BLaER1 (cell line): Measurements from ENCODE around the gene CAT.

Source experiments
- H3K27ac ChIP-seq: shearing (Covaris generic); formaldehyde crosslinking; 2 replicates; pipeline ENCODE4 v1.8.1; 2022
- H3K27me3 ChIP-seq: shearing (Covaris generic); formaldehyde crosslinking; 2 replicates; pipeline ENCODE4 v1.8.1; 2022
- H3K36me3 ChIP-seq: shearing (Covaris generic); formaldehyde crosslinking; 2 replicates; pipeline ENCODE4 v1.8.1; 2022
- H3K4me1 ChIP-seq: shearing (Covaris generic); formaldehyde crosslinking; 2 replicates; pipeline ENCODE4 v1.8.1; 2022
- H3K4me2 ChIP-seq: shearing (Covaris generic); formaldehyde crosslinking; 2 replicates; pipeline ENCODE4 v1.8.1; 2022
- H3K4me3 ChIP-seq: shearing (Covaris generic); formaldehyde crosslinking; 2 replicates; pipeline ENCODE4 v1.8.1; 2022
- H3K9ac ChIP-seq: shearing (Covaris generic); formaldehyde crosslinking; 2 replicates; pipeline ENCODE4 v1.8.1; 2022
- H3K9me3 ChIP-seq: shearing (Covaris generic); formaldehyde crosslinking; 2 replicates; pipeline ENCODE4 v1.8.1; 2022
- H4K20me1 ChIP-seq: shearing (Covaris generic); formaldehyde crosslinking; 2 replicates; pipeline ENCODE4 v1.8.1; 2022
- Cebpa-rat ChIP-seq: shearing (Covaris generic); IDR thresholded peaks from 2 replicates; pipeline ENCODE4 v1.8.1; 2022

Gene CAT

DNA sequence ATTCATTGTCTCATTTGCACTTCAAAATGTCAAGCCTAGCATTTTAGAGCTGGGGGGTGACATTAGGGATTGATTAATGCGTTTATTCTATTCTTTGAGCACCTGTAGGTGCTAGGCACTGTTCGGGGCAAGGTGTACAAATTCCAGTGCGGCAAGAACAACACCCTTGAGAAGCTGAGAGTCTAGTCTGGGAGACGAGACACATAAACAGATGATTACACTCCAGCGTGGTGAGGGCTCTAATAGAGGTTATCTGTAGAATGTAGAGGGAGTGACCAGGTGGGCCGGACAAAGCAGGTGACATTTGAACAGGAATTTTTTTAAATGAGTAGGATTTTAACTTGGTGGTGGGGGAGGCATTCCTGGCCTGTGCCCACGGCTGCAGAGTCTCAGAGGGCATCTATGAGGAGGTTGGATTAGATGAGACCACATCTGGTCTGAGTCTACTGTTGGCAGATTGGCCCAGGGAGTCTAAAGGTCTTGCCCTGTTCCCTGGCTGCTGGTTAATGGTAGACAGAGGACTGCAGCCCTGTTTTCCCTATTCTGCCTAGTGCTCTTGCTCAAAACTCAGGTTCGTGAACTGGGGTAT is 970 bp downstream of the CAT start:
- H4K20me1 ChIP-seq = peaks cover 24% of the 10 kb centered on the region; the same call in 1 of the 2 replicates
- peaks cover 18% of the 10 kb centered on the region; the same call in 1 of the 2 replicates for H3K36me3 ChIP-seq
- H3K4me1 ChIP-seq = peaks cover 48% of the 10 kb centered on the region
- peaks cover 8% of the 10 kb centered on the region for H3K9me3 ChIP-seq
- no peak for TF ChIP-seq Cebpa-rat
- H3K9ac ChIP-seq = peak overlapping the region; percentile 91
- peak overlapping the region; percentile 85 for H3K4me3 ChIP-seq
- peak overlapping the region; percentile 92 for H3K27ac ChIP-seq
- H3K27me3 ChIP-seq = no peaks in the 10 kb centered on the region
- H3K4me2 ChIP-seq = peak overlapping the region; percentile 88

DNA sequence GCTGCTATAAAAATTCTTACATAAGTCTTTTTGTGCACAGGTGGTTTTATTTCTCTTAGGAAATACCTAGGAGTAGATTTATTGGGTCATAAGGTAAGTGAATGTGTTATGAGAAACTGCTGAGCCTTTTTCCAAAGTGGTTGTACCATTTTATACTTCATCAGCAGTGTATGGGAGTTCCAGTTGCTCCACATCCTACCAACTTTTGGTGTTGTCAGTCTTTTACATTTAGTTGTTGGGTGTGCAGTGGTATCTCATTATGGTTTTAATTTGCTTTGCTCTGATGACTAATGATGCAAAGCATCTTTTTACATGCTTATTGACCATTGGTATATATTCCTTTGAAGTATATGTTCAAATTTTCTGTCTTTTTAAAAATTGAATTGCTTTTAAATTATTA is 3.1 kb downstream of the CAT start:
- Histone ChIP-seq H4K20me1 (peaks cover 45% of the 10 kb centered on the region), H3K9me3 (peaks cover 8% of the 10 kb centered on the region), H3K27me3 (no peaks in the 10 kb centered on the region), H3K27ac (no peak overlapping the region), H3K4me3 (no peak overlapping the region), H3K36me3 (peaks cover 18% of the 10 kb centered on the region; the same call in 1 of the 2 replicates), H3K4me1 (peaks cover 55% of the 10 kb centered on the region), H3K4me2 (no peak overlapping the region), H3K9ac (no peak overlapping the region)
- no peak for TF ChIP-seq Cebpa-rat

DNA sequence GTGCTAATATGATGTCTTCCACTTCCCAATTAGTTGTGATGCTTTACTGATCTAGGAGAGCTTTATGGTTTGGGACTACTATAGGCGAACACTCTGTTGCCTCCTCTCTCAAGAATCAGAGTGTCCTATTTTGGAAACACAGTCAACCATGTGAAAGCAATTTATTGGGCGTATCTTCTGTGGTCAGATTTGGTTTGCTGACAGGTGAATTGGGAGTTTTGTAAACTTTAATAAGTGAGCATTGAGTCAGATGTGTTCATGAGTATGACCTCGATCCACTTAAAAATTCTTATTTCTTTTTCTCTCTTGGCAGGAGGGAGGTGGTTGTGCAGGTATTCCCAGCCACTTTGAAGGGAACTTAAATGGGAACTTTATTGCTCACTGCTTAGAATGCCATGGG is 4.4 kb downstream of the CAT start:
- peaks cover 61% of the 10 kb centered on the region for H3K4me1 ChIP-seq
- peaks cover 18% of the 10 kb centered on the region; the same call in 1 of the 2 replicates for H3K36me3 ChIP-seq
- no peak overlapping the region for H3K9ac ChIP-seq
- H3K27ac ChIP-seq = no peak overlapping the region
- H3K4me3 ChIP-seq = no peak overlapping the region
- H3K4me2 ChIP-seq = 0 out of 2 replicates have a peak overlapping the region, but pooled peaks have one; percentile 10
- no peak for TF ChIP-seq Cebpa-rat
- peaks cover 8% of the 10 kb centered on the region for H3K9me3 ChIP-seq
- H3K27me3 ChIP-seq = no peaks in the 10 kb centered on the region
- peaks cover 59% of the 10 kb centered on the region for H4K20me1 ChIP-seq

DNA sequence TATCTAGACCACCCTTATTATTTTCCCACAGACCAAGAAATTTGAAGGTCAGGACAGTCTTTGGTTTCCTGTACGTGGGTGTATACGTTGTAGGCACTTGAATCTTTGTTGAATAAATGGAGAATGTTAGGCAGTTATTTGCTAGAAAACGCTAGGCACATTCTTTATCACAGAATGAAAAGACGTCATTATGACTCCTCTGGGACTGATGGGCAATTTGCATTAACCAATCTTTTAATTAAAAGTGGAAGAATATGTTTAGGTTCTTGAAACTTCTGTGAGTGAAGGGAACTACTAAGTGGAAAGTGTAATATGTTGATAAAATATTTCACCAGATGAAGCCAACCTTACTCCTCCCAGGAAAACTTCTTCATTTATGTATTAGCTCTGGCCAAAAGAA is 5.7 kb downstream of the CAT start:
- Histone ChIP-seq H3K36me3 (peaks cover 23% of the 10 kb centered on the region; the same call in 1 of the 2 replicates), H3K9ac (no peak overlapping the region), H4K20me1 (peaks cover 72% of the 10 kb centered on the region), H3K4me1 (peaks cover 72% of the 10 kb centered on the region), H3K4me2 (no peak overlapping the region), H3K27me3 (no peaks in the 10 kb centered on the region), H3K9me3 (peaks cover 8% of the 10 kb centered on the region), H3K27ac (no peak overlapping the region), H3K4me3 (no peak overlapping the region)
- no peak for TF ChIP-seq Cebpa-rat

DNA sequence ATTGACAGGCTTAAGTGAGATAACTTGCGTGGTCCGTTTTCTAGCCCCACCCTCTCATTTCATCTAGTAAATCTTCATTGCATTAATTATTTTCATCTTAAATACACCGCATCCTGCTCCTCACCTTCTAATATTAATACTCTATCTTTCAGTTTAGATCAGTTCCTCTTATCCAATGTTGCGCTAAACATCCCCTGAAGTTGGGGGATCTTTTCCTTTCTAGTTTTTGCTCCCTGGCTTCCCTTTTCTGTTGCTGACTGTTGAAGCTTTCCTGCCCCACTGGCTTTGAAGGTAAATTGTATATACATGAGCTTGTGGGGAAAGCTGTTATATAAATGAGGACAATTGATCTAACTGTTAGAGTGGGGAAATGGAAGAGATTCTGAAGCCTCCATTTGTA is 7.2 kb downstream of the CAT start:
- H3K9me3 ChIP-seq = peaks cover 8% of the 10 kb centered on the region
- H3K27me3 ChIP-seq = no peaks in the 10 kb centered on the region
- peaks cover 58% of the 10 kb centered on the region for H3K4me1 ChIP-seq
- H3K9ac ChIP-seq = no peak overlapping the region
- no peak overlapping the region for H3K4me2 ChIP-seq
- H3K4me3 ChIP-seq = no peak overlapping the region
- peaks cover 86% of the 10 kb centered on the region for H4K20me1 ChIP-seq
- no peak for TF ChIP-seq Cebpa-rat
- no peak overlapping the region for H3K27ac ChIP-seq
- peaks cover 39% of the 10 kb centered on the region for H3K36me3 ChIP-seq

DNA sequence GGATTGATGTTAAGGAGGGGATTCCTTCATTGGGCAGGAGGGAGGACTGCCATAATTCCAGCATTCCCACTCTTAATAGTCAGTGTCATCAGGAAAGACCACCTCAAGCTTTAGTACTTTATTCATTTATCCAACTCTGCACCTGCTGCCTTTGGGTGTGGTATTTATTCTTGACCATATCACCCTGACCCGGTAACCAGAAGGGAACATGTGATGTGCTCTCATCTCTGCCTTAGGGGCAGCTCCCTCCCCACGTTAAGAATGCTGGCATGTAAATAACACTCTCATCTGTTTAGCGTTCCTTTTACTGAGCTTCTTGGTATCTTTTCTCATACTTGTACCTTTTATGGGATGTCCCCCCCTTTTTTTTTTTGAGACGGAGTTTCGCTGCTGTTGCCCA is 7.7 kb downstream of the CAT start:
- peaks cover 57% of the 10 kb centered on the region for H3K4me1 ChIP-seq
- H3K36me3 ChIP-seq = peaks cover 40% of the 10 kb centered on the region
- H4K20me1 ChIP-seq = peaks cover 86% of the 10 kb centered on the region
- peaks cover 5% of the 10 kb centered on the region for H3K9me3 ChIP-seq
- H3K27me3 ChIP-seq = no peaks in the 10 kb centered on the region
- H3K9ac ChIP-seq = no peak overlapping the region
- H3K4me3 ChIP-seq = no peak overlapping the region
- no peak for TF ChIP-seq Cebpa-rat
- H3K27ac ChIP-seq = no peak overlapping the region
- H3K4me2 ChIP-seq = no peak overlapping the region

DNA sequence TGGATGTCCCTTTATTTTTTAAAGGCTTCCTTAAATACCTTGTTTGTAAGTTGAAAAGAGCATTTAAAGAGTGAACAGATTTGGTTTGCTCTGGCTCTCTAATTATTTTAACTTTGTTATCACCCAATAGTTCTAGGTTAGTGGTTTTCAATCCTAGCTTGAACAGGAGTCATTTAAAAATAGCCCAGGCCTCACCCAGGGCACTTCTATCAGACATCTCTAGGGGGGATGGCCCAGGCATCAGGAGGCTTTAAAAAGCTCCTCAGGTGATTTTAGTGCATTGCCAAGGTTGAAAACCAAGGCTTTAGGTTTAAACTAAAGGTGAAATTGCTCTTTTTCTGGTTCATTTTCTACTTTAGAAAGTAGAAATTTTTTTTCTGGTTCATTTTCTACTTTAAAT is 8.3 kb downstream of the CAT start:
- Histone ChIP-seq H3K4me2 (no peak overlapping the region; the same call in 1 of the 2 replicates), H4K20me1 (peaks cover 86% of the 10 kb centered on the region), H3K4me1 (peaks cover 57% of the 10 kb centered on the region), H3K36me3 (peaks cover 39% of the 10 kb centered on the region), H3K9me3 (no peaks in the 10 kb centered on the region), H3K9ac (no peak overlapping the region), H3K4me3 (no peak overlapping the region), H3K27me3 (no peaks in the 10 kb centered on the region), H3K27ac (no peak overlapping the region)
- TF ChIP-seq Cebpa-rat = no peak

- Histone ChIP-seq H3K27ac (peak overlapping the region; percentile 36; the same call in 1 of the 2 replicates), H3K4me1 (peaks cover 45% of the 10 kb centered on the region), H3K4me2 (peak overlapping the region; percentile 72), H3K27me3 (no peaks in the 10 kb centered on the region), H4K20me1 (peaks cover 75% of the 10 kb centered on the region), H3K36me3 (peaks cover 43% of the 10 kb centered on the region), H3K4me3 (no peak overlapping the region), H3K9me3 (no peaks in the 10 kb centered on the region), H3K9ac (peak overlapping the region; percentile 9; the same call in 1 of the 2 replicates)
- no peak for TF ChIP-seq Cebpa-rat
Measured at GRCh38 chr11:34448223-34448994, 9.7 kb downstream of the CAT start.

- Histone ChIP-seq H4K20me1 (peaks cover 69% of the 10 kb centered on the region), H3K27me3 (no peaks in the 10 kb centered on the region), H3K36me3 (peaks cover 50% of the 10 kb centered on the region), H3K4me2 (peak overlapping the region; percentile 72), H3K9me3 (no peaks in the 10 kb centered on the region), H3K4me1 (peaks cover 41% of the 10 kb centered on the region), H3K27ac (peak overlapping the region; percentile 36; the same call in 1 of the 2 replicates), H3K9ac (peak overlapping the region; percentile 9; the same call in 1 of the 2 replicates), H3K4me3 (no peak overlapping the region)
- no peak for TF ChIP-seq Cebpa-rat
Measured at GRCh38 chr11:34449013-34449412, 10.3 kb downstream of the CAT start.

GRCh38 chr11:34451053-34451452 is 12.3 kb downstream of the CAT start:
- peaks cover 68% of the 10 kb centered on the region for H3K36me3 ChIP-seq

More at GRCh38 chr11:34451053-34451452, 12.3 kb downstream of the CAT start:
- no peaks in the 10 kb centered on the region for H3K9me3 ChIP-seq
- peaks cover 49% of the 10 kb centered on the region for H4K20me1 ChIP-seq
- H3K27me3 ChIP-seq = no peaks in the 10 kb centered on the region
- no peak overlapping the region for H3K4me3 ChIP-seq
- no peak overlapping the region for H3K27ac ChIP-seq
- H3K4me2 ChIP-seq = no peak overlapping the region
- peaks cover 33% of the 10 kb centered on the region for H3K4me1 ChIP-seq
- no peak overlapping the region for H3K9ac ChIP-seq
- no peak for TF ChIP-seq Cebpa-rat
